ENCODE results near the gene ZBTB38. TPM values are rescaled to one million over a fixed set of nuclear protein-coding genes. Genes with fewer than 3 reads are reported as not detected.
A peak's percentile ranks its signal among the peaks of the same experiment; 100 is the strongest.

ZBTB38 gene
- polyA plus RNA-seq, 4 donors = 11.9 to 186 (median 21.8) TPM

- H3K36me3 ChIP-seq (ENCODE audit: control insufficient read depth in 3 of 3, insufficient read depth in 2 of 3, low read depth in 1 of 3, low read length in 3 of 3) = peaks cover 0 to 31% (median 4%) of the 10 kb centered on the region in 3 donors
- FAIRE-seq (no peak), DNase-seq (no peak)
- no peaks in the 10 kb centered on the region for H3K9me3 ChIP-seq (ENCODE audit: control insufficient read depth in 2 of 2, insufficient read depth in 1 of 2, low read depth in 1 of 2, low read length in 1 of 2)
- no peak overlapping the region for H3K4me3 ChIP-seq (ENCODE audit: low read depth in 1 of 3, low read length in 3 of 3)
- H3K4me1 ChIP-seq (ENCODE audit: control insufficient read depth in 3 of 3, insufficient read depth in 2 of 3, low read depth in 1 of 3, low read length in 2 of 3) = no peaks in the 10 kb centered on the region
- H3K27ac ChIP-seq (ENCODE audit: low read depth in 1 of 3, low read length in 2 of 3) = peak overlapping the region in 1 of 3 donors; percentile 59
- H3K27me3 ChIP-seq (ENCODE audit: control insufficient read depth in 3 of 3, insufficient read depth in 3 of 3, low read length in 3 of 3) = no peaks in the 10 kb centered on the region
- 61 to 79% (median 66%) methylated on average over 6 of the region's 6 CpGs for WGBS, 3 donors
These were observed 20.7 kb downstream of the ZBTB38 start for GRCh38 chr3:141388823-141389621.

- DNase-seq = no peak
- H3K27ac ChIP-seq (ENCODE audit: low read depth in 1 of 3, low read length in 2 of 3) = no peak overlapping the region
- 92 to 95% (median 92%) methylated on average over 5 of the region's 5 CpGs for WGBS, 3 donors
- H3K36me3 ChIP-seq (ENCODE audit: control insufficient read depth in 3 of 3, insufficient read depth in 2 of 3, low read depth in 1 of 3, low read length in 3 of 3) = peaks cover 0 to 37% (median 4%) of the 10 kb centered on the region in 3 donors
- peaks cover 0 to 6% of the 10 kb centered on the region in 2 donors for H3K9me3 ChIP-seq (ENCODE audit: control insufficient read depth in 2 of 2, insufficient read depth in 1 of 2, low read depth in 1 of 2, low read length in 1 of 2)
- H3K27me3 ChIP-seq (ENCODE audit: control insufficient read depth in 3 of 3, insufficient read depth in 3 of 3, low read length in 3 of 3) = no peaks in the 10 kb centered on the region
- H3K4me3 ChIP-seq (ENCODE audit: low read depth in 1 of 3, low read length in 3 of 3) = no peak overlapping the region
- no peaks in the 10 kb centered on the region for H3K4me1 ChIP-seq (ENCODE audit: control insufficient read depth in 3 of 3, insufficient read depth in 2 of 3, low read depth in 1 of 3, low read length in 2 of 3)
- no peak for FAIRE-seq
These were observed 21.4 kb downstream of the ZBTB38 start for GRCh38 chr3:141389703-141390102.

- FAIRE-seq = no peak
- no peak for DNase-seq
- no peak overlapping the region for H3K4me3 ChIP-seq (ENCODE audit: low read depth in 1 of 3, low read length in 3 of 3)
- H3K36me3 ChIP-seq (ENCODE audit: control insufficient read depth in 3 of 3, insufficient read depth in 2 of 3, low read depth in 1 of 3, low read length in 3 of 3) = peaks cover 0 to 37% (median 4%) of the 10 kb centered on the region in 3 donors
- H3K27ac ChIP-seq (ENCODE audit: low read depth in 1 of 3, low read length in 2 of 3) = no peak overlapping the region
- H3K27me3 ChIP-seq (ENCODE audit: control insufficient read depth in 3 of 3, insufficient read depth in 3 of 3, low read length in 3 of 3) = no peaks in the 10 kb centered on the region
- peaks cover 0 to 7% of the 10 kb centered on the region in 2 donors for H3K9me3 ChIP-seq (ENCODE audit: control insufficient read depth in 2 of 2, insufficient read depth in 1 of 2, low read depth in 1 of 2, low read length in 1 of 2)
- WGBS, 3 donors = 94 to 98% (median 95%) methylated on average over 5 of the region's 5 CpGs
- no peaks in the 10 kb centered on the region for H3K4me1 ChIP-seq (ENCODE audit: control insufficient read depth in 3 of 3, insufficient read depth in 2 of 3, low read depth in 1 of 3, low read length in 2 of 3)
These were observed 22.4 kb downstream of the ZBTB38 start for GRCh38 chr3:141390747-141391146.

- Histone ChIP-seq H3K36me3 (ENCODE audit: control insufficient read depth in 3 of 3, insufficient read depth in 2 of 3, low read depth in 1 of 3, low read length in 3 of 3) (peaks cover 4 to 37% (median 4%) of the 10 kb centered on the region in 3 donors), H3K27me3 (ENCODE audit: control insufficient read depth in 3 of 3, insufficient read depth in 3 of 3, low read length in 3 of 3) (no peaks in the 10 kb centered on the region), H3K9me3 (ENCODE audit: control insufficient read depth in 2 of 2, insufficient read depth in 1 of 2, low read depth in 1 of 2, low read length in 1 of 2) (peaks cover 0 to 9% of the 10 kb centered on the region in 2 donors), H3K27ac (ENCODE audit: low read depth in 1 of 3, low read length in 2 of 3) (no peak overlapping the region), H3K4me1 (ENCODE audit: control insufficient read depth in 3 of 3, insufficient read depth in 2 of 3, low read depth in 1 of 3, low read length in 2 of 3) (no peaks in the 10 kb centered on the region), H3K4me3 (ENCODE audit: low read depth in 1 of 3, low read length in 3 of 3) (no peak overlapping the region)
- FAIRE-seq (no peak), DNase-seq (no peak)
- WGBS, 3 donors = 85 to 93% (median 91%) methylated on average over 4 of the region's 4 CpGs
These were observed 23.1 kb downstream of the ZBTB38 start for GRCh38 chr3:141391298-141391990.

DNA sequence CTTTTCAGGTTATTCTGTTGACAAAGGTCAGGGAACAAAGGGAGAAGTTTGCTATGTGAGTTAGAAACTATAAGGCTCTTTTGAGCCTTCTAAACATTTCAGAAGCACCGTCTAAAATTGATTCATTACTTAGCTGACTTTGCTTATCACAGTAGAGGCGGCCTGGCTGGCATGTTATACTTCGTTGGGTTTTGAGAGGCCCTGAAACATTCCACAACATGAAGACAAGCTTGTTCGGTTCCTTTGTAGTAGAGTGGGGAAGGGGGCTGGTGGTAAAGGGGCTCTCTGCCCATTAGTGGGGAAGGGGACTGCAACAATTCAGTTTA, 23.6 kb downstream of the ZBTB38 start:
- H3K27me3 ChIP-seq (ENCODE audit: control insufficient read depth in 3 of 3, insufficient read depth in 3 of 3, low read length in 3 of 3) = no peaks in the 10 kb centered on the region
- no peak overlapping the region for H3K4me3 ChIP-seq (ENCODE audit: low read depth in 1 of 3, low read length in 3 of 3)
- 80 to 90% (median 81%) methylated on average over 4 of the region's 4 CpGs for WGBS, 3 donors
- no peak for DNase-seq
- H3K9me3 ChIP-seq (ENCODE audit: control insufficient read depth in 2 of 2, insufficient read depth in 1 of 2, low read depth in 1 of 2, low read length in 1 of 2) = peaks cover 0 to 12% of the 10 kb centered on the region in 2 donors
- peak overlapping the region in 1 of 3 donors; percentile 28 for H3K27ac ChIP-seq (ENCODE audit: low read depth in 1 of 3, low read length in 2 of 3)
- FAIRE-seq = no peak
- peaks cover 4 to 34% (median 6%) of the 10 kb centered on the region in 3 donors for H3K36me3 ChIP-seq (ENCODE audit: control insufficient read depth in 3 of 3, insufficient read depth in 2 of 3, low read depth in 1 of 3, low read length in 3 of 3)
- H3K4me1 ChIP-seq (ENCODE audit: control insufficient read depth in 3 of 3, insufficient read depth in 2 of 3, low read depth in 1 of 3, low read length in 2 of 3) = no peaks in the 10 kb centered on the region

- Histone ChIP-seq H3K4me3 (ENCODE audit: low read depth in 1 of 3, low read length in 3 of 3) (no peak overlapping the region), H3K36me3 (ENCODE audit: control insufficient read depth in 3 of 3, insufficient read depth in 2 of 3, low read depth in 1 of 3, low read length in 3 of 3) (peaks cover 4 to 32% (median 5%) of the 10 kb centered on the region in 3 donors), H3K9me3 (ENCODE audit: control insufficient read depth in 2 of 2, insufficient read depth in 1 of 2, low read depth in 1 of 2, low read length in 1 of 2) (peaks cover 0 to 16% of the 10 kb centered on the region in 2 donors), H3K27me3 (ENCODE audit: control insufficient read depth in 3 of 3, insufficient read depth in 3 of 3, low read length in 3 of 3) (no peaks in the 10 kb centered on the region), H3K27ac (ENCODE audit: low read depth in 1 of 3, low read length in 2 of 3) (peak overlapping the region in 1 of 3 donors; percentile 28), H3K4me1 (ENCODE audit: control insufficient read depth in 3 of 3, insufficient read depth in 2 of 3, low read depth in 1 of 3, low read length in 2 of 3) (no peaks in the 10 kb centered on the region)
- FAIRE-seq (no peak), DNase-seq (no peak)
- WGBS, 3 donors = 88 to 91% (median 90%) methylated on average over 5 of the region's 5 CpGs
These were observed 24.1 kb downstream of the ZBTB38 start for GRCh38 chr3:141392416-141392815.

DNA sequence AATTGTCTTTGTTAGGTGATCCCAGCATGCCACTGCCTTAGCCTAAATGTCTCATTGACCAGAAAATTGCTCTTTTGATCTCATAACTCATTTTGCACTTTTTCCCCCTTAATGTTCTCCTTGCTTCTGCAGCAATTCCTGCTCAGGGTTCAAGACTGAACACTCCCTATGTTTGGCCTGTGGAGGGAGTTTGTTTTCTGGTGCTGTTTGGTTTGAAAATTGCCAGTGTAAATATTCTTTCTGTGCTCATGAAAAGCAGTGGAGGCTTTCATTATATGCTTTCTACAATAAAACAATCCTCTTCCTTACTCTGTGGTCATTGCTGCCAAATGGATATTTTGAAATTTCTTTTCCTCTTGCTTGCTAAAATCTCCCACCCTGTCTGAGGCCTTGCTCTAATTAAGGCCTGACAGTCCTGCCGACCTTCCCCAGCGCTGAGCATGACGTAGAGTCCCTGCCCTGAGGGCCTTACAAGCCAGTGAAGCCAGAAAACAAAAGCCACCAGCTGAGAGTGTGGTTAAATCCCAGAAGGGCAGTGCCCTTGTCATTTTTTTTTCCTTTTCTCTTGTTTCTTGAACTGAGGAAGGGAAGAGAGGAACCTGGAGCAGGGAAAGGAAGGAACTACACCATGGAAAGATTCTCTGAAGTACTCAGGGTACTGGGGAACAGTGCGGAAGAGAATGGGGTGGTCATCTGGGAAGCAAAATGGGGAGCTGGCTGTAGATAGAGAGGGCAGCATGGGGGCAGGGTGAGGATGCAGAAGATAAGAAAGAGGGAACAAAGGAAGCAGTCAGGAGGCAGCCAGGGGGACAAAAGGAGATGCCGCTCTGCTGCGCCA, 24.8 kb downstream of the ZBTB38 start:
- Histone ChIP-seq H3K9me3 (ENCODE audit: control insufficient read depth in 2 of 2, insufficient read depth in 1 of 2, low read depth in 1 of 2, low read length in 1 of 2) (peaks cover 0 to 16% of the 10 kb centered on the region in 2 donors), H3K36me3 (ENCODE audit: control insufficient read depth in 3 of 3, insufficient read depth in 2 of 3, low read depth in 1 of 3, low read length in 3 of 3) (peaks cover 2 to 35% (median 4%) of the 10 kb centered on the region in 3 donors), H3K27me3 (ENCODE audit: control insufficient read depth in 3 of 3, insufficient read depth in 3 of 3, low read length in 3 of 3) (no peaks in the 10 kb centered on the region), H3K4me3 (ENCODE audit: low read depth in 1 of 3, low read length in 3 of 3) (no peak overlapping the region), H3K4me1 (ENCODE audit: control insufficient read depth in 3 of 3, insufficient read depth in 2 of 3, low read depth in 1 of 3, low read length in 2 of 3) (no peaks in the 10 kb centered on the region), H3K27ac (ENCODE audit: low read depth in 1 of 3, low read length in 2 of 3) (peak overlapping the region in 1 of 3 donors; percentile 65)
- 84 to 95% (median 94%) methylated on average over 6 of the region's 6 CpGs for WGBS, 3 donors
- FAIRE-seq (no peak), DNase-seq (no peak)

- no peaks in the 10 kb centered on the region for H3K4me1 ChIP-seq (ENCODE audit: control insufficient read depth in 3 of 3, insufficient read depth in 2 of 3, low read depth in 1 of 3, low read length in 2 of 3)
- WGBS, 3 donors = 96 to 98% (median 97%) methylated on average over 7 of the region's 7 CpGs
- H3K9me3 ChIP-seq (ENCODE audit: control insufficient read depth in 2 of 2, insufficient read depth in 1 of 2, low read depth in 1 of 2, low read length in 1 of 2) = peaks cover 0 to 16% of the 10 kb centered on the region in 2 donors
- no peak overlapping the region for H3K4me3 ChIP-seq (ENCODE audit: low read depth in 1 of 3, low read length in 3 of 3)
- peak overlapping the region in 1 of 3 donors; percentile 65 for H3K27ac ChIP-seq (ENCODE audit: low read depth in 1 of 3, low read length in 2 of 3)
- FAIRE-seq = no peak
- H3K27me3 ChIP-seq (ENCODE audit: control insufficient read depth in 3 of 3, insufficient read depth in 3 of 3, low read length in 3 of 3) = no peaks in the 10 kb centered on the region
- no peak for DNase-seq
- H3K36me3 ChIP-seq (ENCODE audit: control insufficient read depth in 3 of 3, insufficient read depth in 2 of 3, low read depth in 1 of 3, low read length in 3 of 3) = peaks cover 2 to 35% (median 4%) of the 10 kb centered on the region in 3 donors
These were observed 25.4 kb downstream of the ZBTB38 start for GRCh38 chr3:141393735-141394076.

Measured in small intestine (tissue), 7 donors.